Small intestine (tissue), 7 donors: ENCODE results near the gene VEZF1. TPM values are rescaled to one million over a fixed set of nuclear protein-coding genes. Genes with fewer than 3 reads are reported as not detected.

Experiments
- DNase-seq, 2 donors: peaks; one replicate each; pipeline versions ENCODE4 v3.0.0 to v3.0.0-alpha.2; 2013
- FAIRE-seq: peaks from 2 replicates; lab custom pipeline; 2012; peaks lifted over from hg19 to GRCh38; lab: Jason Lieb, UNC
- H3K27ac ChIP-seq, 3 donors: one replicate each; pipeline ENCODE4 v1.5.1; 2013; ENCODE audit warnings: low read length in 2 of 3, mild to moderate bottlenecking in 2 of 3, control low read depth in 1 of 3, inconsistent platforms in 1 of 3, low read depth in 1 of 3, moderate library complexity in 1 of 3
- H3K27me3 ChIP-seq, 3 donors: one replicate each; pipeline ENCODE4 v1.6.1; 2013; ENCODE audit warnings: low read length in 3 of 3, inconsistent platforms in 1 of 3; ENCODE audit not compliant: control insufficient read depth in 3 of 3, insufficient read depth in 3 of 3
- H3K36me3 ChIP-seq, 3 donors: one replicate each; pipeline ENCODE4 v1.6.1; 2013; ENCODE audit warnings: low read length in 3 of 3, inconsistent platforms in 1 of 3, low read depth in 1 of 3, mild to moderate bottlenecking in 1 of 3, moderate library complexity in 1 of 3; ENCODE audit not compliant: control insufficient read depth in 3 of 3, insufficient read depth in 2 of 3
- H3K4me1 ChIP-seq, 3 donors: one replicate each; pipeline ENCODE4 v1.6.1; 2013; ENCODE audit warnings: low read length in 2 of 3, inconsistent platforms in 1 of 3, low read depth in 1 of 3, mild to moderate bottlenecking in 1 of 3, moderate library complexity in 1 of 3; ENCODE audit not compliant: control insufficient read depth in 3 of 3, insufficient read depth in 2 of 3
- H3K4me3 ChIP-seq, 3 donors: one replicate each; pipeline ENCODE4 v1.5.1; 2013; ENCODE audit warnings: low read length in 3 of 3, control low read depth in 1 of 3, inconsistent platforms in 1 of 3, low read depth in 1 of 3, mild to moderate bottlenecking in 1 of 3, moderate library complexity in 1 of 3
- H3K9me3 ChIP-seq, 2 donors: one replicate each; pipeline ENCODE4 v1.6.1; 2013; ENCODE audit warnings: low read depth in 1 of 2, low read length in 1 of 2; ENCODE audit not compliant: control insufficient read depth in 2 of 2, insufficient read depth in 1 of 2
- WGBS, 3 donors: extraction: QIAGEN DNeasy Blood & Tissue Kit; methylation state at CpG; one replicate each; pipeline ENCODE4 v1.1.7; 2013; 5-methylcytosine and 5-hydroxymethylcytosine counted together
- polyA plus RNA-seq, 4 donors: library from polyadenylated mRNA; stranded (reverse) in 3 of 4; unstranded in 1 of 4; fragments of 200-250 nt in 3 of 4; fragments of 120-200 nt in 1 of 4; gene quantifications; one replicate each; pipeline versions ENCODE4 v1.2.1 to v1.2.3, GENCODE V29; 2013
- donor health status: healthy with polysubstance abuse.
- donor health status: control.
- donor health status: control.
- donor health status: Bipolar disorder and iron deficiency.
- donor health status: healthy.

Gene VEZF1
- polyA plus RNA-seq, 4 donors: 11.4 to 42.8 (median 18.7) TPM

- no peaks in the 10 kb centered on the region for H3K27me3 ChIP-seq
- FAIRE-seq (no peak), DNase-seq (peak; percentile 85 to 87)
- peak overlapping the region in 2 of 3 donors; percentile 37 to 90 for H3K27ac ChIP-seq
- H3K9me3 ChIP-seq: no peaks in the 10 kb centered on the region
- H3K4me1 ChIP-seq: peaks cover 0 to 24% (median 17%) of the 10 kb centered on the region in 3 donors
- H3K4me3 ChIP-seq: peak overlapping the region in 2 of 3 donors; percentile 4 to 20
- no peaks in the 10 kb centered on the region for H3K36me3 ChIP-seq
- WGBS, 3 donors: 4 to 9% (median 6%) methylated on average over 10 of the region's 10 CpGs
These were observed 41.2 kb downstream of the VEZF1 start for GRCh38 chr17:57946798-57947358.

GRCh38 chr17:57945996-57946797, 41.9 kb downstream of the VEZF1 start:
- 17 to 21% (median 20%) methylated on average over 6 of the region's 6 CpGs for WGBS, 3 donors
- H3K9me3 ChIP-seq: no peaks in the 10 kb centered on the region
- H3K4me3 ChIP-seq: peak overlapping the region in 2 of 3 donors; percentile 4 to 20
- no peaks in the 10 kb centered on the region for H3K27me3 ChIP-seq
- FAIRE-seq (no peak), DNase-seq (no peak)
- peak overlapping the region in 2 of 3 donors; percentile 37 to 90 for H3K27ac ChIP-seq
- no peaks in the 10 kb centered on the region for H3K36me3 ChIP-seq
- peaks cover 0 to 24% (median 17%) of the 10 kb centered on the region in 3 donors for H3K4me1 ChIP-seq

- Histone ChIP-seq H3K9me3 (no peaks in the 10 kb centered on the region), H3K36me3 (no peaks in the 10 kb centered on the region), H3K4me3 (no peak overlapping the region), H3K27me3 (no peaks in the 10 kb centered on the region), H3K27ac (no peak overlapping the region), H3K4me1 (peaks cover 0 to 24% (median 23%) of the 10 kb centered on the region in 3 donors)
- DNase-seq (no peak), FAIRE-seq (no peak)
- WGBS, 3 donors: 77 to 90% (median 86%) methylated on average over 6 of the region's 6 CpGs
These were observed 43.1 kb downstream of the VEZF1 start for GRCh38 chr17:57944908-57945307.

GRCh38 chr17:57943645-57944044, 44.4 kb downstream of the VEZF1 start:
- H3K27ac ChIP-seq: no peak overlapping the region
- peaks cover 0 to 24% (median 19%) of the 10 kb centered on the region in 3 donors for H3K4me1 ChIP-seq
- DNase-seq (no peak), FAIRE-seq (no peak)
- 78 to 85% (median 81%) methylated on average over 3 of the region's 3 CpGs for WGBS, 3 donors
- no peaks in the 10 kb centered on the region for H3K9me3 ChIP-seq
- no peak overlapping the region for H3K4me3 ChIP-seq
- no peaks in the 10 kb centered on the region for H3K27me3 ChIP-seq
- H3K36me3 ChIP-seq: peaks cover 0 to 4% (median 0%) of the 10 kb centered on the region in 3 donors

GRCh38 chr17:57943140-57943539, 44.9 kb downstream of the VEZF1 start:
- H3K9me3 ChIP-seq: no peaks in the 10 kb centered on the region
- no peak overlapping the region for H3K4me3 ChIP-seq
- FAIRE-seq: no peak
- DNase-seq: no peak
- H3K36me3 ChIP-seq: peaks cover 0 to 4% (median 0%) of the 10 kb centered on the region in 3 donors
- H3K4me1 ChIP-seq: peaks cover 0 to 27% (median 16%) of the 10 kb centered on the region in 3 donors
- 78 to 90% (median 81%) methylated on average over 6 of the region's 6 CpGs for WGBS, 3 donors
- H3K27me3 ChIP-seq: no peaks in the 10 kb centered on the region
- peak overlapping the region in 1 of 3 donors; percentile 61 for H3K27ac ChIP-seq

GRCh38 chr17:57941384-57942370, 46.4 kb downstream of the VEZF1 start:
- Histone ChIP-seq H3K27me3 (no peaks in the 10 kb centered on the region), H3K4me1 (peaks cover 0 to 27% (median 11%) of the 10 kb centered on the region in 3 donors), H3K4me3 (no peak overlapping the region), H3K9me3 (no peaks in the 10 kb centered on the region), H3K27ac (peak overlapping the region in 2 of 3 donors; percentile 28 to 45), H3K36me3 (peaks cover 0 to 4% (median 0%) of the 10 kb centered on the region in 3 donors)
- 68 to 83% (median 77%) methylated on average over 10 of the region's 10 CpGs for WGBS, 3 donors
- DNase-seq: no peak
- FAIRE-seq: no peak

- no peak for FAIRE-seq
These were observed 47.3 kb downstream of the VEZF1 start for GRCh38 chr17:57940653-57941329.

More at GRCh38 chr17:57940653-57941329, 47.3 kb downstream of the VEZF1 start:
- Histone ChIP-seq H3K27me3 (no peaks in the 10 kb centered on the region), H3K4me1 (peaks cover 0 to 35% (median 16%) of the 10 kb centered on the region in 3 donors), H3K27ac (peak overlapping the region in 2 of 3 donors; percentile 35 to 47), H3K9me3 (no peaks in the 10 kb centered on the region), H3K36me3 (peaks cover 0 to 4% (median 0%) of the 10 kb centered on the region in 3 donors), H3K4me3 (no peak overlapping the region)
- WGBS, 3 donors: 60 to 68% (median 62%) methylated on average over 5 of the region's 5 CpGs
- no peak for DNase-seq
